ENCODE results near the gene SORL1. TPM values are rescaled to one million over a fixed set of nuclear protein-coding genes. Genes with fewer than 3 reads are reported as not detected.

Gene SORL1
- total and polyA plus RNA-seq, 3 donors from 2014 or later, result 14.7 to 30.0 (median 21.8) TPM

DNA sequence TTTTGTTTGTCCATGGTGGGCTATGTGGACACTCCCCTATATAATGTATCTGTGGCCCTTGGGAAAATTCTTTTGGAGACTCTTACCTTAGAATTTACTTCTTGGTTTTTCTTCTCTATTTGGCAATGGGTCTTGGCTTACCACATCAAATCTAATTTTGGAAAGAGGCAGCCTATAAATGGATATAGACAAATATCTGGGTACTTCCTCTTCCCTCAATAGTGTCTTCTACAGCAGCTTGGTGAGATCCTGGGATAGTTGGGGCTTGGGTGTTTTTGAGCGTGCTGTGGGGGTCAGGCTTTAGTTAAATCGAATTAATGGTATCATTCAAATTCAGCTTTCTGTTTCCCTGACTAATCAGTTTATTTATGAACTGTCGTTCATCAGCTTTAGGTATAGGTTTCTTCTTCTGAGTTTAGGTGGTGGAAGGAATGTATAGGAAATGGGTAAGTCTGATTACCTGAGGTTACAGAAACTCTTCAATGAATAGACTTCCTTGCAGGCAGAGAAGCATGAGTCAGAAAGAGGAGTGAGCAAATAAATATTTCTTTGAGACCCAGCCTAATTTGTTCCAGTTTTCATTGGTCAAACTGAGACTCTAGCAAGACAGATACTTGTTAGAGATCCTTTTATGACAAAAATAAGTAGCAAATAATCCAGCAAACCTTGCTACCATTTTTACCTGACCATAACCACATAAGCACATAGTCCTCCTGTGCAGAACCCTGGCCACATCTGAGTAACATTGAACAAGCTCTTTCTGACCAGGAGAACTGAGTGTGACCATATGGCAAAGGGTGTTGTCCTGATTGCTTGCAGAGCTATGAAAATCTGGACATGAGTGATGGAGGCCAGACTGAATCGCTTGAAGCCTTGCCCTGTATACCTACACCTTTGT lies 69.3 kb downstream of the SORL1 start:
- no peak for DNase-seq
- WGBS, 2 donors, result 90% methylated on average over 4 of the region's 4 CpGs
- Histone ChIP-seq H3K27ac (no peak overlapping the region), H3K9me3 (no peaks in the 10 kb centered on the region), H3K27me3 (no peaks in the 10 kb centered on the region), H3K4me1 (peaks cover 3% of the 10 kb centered on the region), H3K4me3 (no peak overlapping the region), H3K36me3 (ENCODE audit: low read depth, missing control alignments) (no peaks in the 10 kb centered on the region)
- intact Hi-C loops (cut with DNase I; ENCODE audit: low total_unique reads), result no loop called here
- TF ChIP-seq POLR2A (IDR thresholded peaks at IDR 0.05), result no peak
- TF ChIP-seq, protein P1, sequence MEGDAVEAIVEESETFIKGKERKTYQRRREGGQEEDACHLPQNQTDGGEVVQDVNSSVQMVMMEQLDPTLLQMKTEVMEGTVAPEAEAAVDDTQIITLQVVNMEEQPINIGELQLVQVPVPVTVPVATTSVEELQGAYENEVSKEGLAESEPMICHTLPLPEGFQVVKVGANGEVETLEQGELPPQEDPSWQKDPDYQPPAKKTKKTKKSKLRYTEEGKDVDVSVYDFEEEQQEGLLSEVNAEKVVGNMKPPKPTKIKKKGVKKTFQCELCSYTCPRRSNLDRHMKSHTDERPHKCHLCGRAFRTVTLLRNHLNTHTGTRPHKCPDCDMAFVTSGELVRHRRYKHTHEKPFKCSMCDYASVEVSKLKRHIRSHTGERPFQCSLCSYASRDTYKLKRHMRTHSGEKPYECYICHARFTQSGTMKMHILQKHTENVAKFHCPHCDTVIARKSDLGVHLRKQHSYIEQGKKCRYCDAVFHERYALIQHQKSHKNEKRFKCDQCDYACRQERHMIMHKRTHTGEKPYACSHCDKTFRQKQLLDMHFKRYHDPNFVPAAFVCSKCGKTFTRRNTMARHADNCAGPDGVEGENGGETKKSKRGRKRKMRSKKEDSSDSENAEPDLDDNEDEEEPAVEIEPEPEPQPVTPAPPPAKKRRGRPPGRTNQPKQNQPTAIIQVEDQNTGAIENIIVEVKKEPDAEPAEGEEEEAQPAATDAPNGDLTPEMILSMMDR (IDR thresholded peaks at IDR 0.05), result no peak

DNA sequence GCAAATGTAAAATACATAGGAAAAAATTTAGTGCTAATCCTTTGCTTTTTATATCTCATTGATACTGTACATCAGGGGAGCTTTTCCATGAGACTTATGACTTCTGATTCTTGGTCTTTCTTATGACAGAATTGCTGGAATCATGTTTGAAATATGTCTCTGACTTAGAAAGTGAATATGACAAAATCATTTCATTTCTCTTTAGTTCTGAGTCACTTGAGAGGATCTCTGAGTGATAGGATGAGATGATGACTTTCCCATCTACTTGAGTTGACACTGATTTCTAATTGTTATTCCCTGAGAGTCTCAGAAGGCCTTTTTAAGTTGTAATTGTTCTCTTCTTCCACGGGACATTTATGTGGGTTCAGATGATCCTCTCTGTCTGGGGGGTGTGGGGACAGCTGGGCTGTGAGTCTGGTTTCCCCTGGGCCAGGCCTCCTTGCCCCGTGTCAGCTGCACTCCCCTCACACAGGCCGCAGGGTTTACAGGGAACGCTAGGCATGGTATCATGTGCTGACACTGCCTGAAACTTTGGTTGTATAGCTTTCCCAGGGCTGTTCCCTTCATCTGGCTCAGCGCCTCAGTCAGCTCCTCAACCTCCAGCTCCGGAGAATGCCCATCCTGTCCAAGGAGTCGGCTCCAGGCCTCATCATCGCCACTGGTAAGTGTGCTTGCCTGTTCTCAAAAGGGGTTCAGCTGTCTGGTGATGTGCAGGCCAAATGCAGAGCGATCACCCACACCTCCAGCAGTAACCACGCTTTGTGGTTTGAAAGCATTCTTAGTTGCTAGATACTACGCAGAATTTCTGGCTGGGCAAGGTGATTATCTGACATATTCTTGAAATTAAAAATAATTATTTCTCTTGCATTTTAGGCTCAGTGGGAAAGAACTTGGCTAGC lies 70.2 kb downstream of the SORL1 start:
- TF ChIP-seq, protein P1 (IDR thresholded peaks at IDR 0.05), result no peak
- TF ChIP-seq POLR2A (IDR thresholded peaks at IDR 0.05), result no peak
- Histone ChIP-seq H3K4me3 (no peak overlapping the region), H3K9me3 (no peaks in the 10 kb centered on the region), H3K27me3 (no peaks in the 10 kb centered on the region), H3K4me1 (peaks cover 3% of the 10 kb centered on the region), H3K27ac (no peak overlapping the region), H3K36me3 (ENCODE audit: low read depth, missing control alignments) (no peaks in the 10 kb centered on the region)
- WGBS, 2 donors, result 88 to 90% methylated on average over 8 to 11 of the region's 11 CpGs
- intact Hi-C loops (cut with DNase I; ENCODE audit: low total_unique reads), result no loop called here
- DNase-seq, result no peak

DNA sequence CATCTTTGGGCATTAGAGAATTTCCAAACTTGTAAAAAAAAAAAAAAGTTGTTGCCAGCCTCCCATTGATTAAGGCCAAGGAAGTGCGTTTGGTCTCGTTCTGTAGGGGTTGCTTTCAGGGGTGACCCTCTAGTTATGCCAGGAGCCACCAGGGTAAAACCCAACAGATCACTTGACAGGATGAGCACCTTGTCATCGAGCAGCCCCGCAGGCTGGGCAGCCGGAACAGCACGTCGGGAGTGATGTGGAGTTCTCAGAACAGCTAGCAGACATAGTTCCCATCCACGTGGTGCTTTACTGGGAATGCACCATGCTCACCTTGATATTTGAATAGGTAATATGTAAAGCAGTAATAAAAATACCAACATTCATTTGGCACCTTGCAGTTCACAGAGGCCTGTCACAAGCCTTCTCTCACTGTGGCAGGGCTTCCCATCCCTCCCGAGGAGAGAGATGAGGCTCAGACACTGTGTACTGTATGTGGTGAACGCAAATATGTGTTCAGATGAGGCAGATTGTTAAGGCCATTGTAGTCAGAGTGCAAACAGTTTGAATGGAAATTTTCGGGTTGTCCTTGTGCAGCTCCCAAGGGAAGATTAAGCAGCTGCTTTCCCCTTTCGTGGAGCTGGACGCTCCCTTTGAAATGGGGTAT lies 71.6 kb downstream of the SORL1 start:
- no peak overlapping the region for H3K4me3 ChIP-seq
- H3K27ac ChIP-seq, result no peak overlapping the region
- H3K27me3 ChIP-seq, result no peaks in the 10 kb centered on the region
- H3K9me3 ChIP-seq, result no peaks in the 10 kb centered on the region
- H3K36me3 ChIP-seq (ENCODE audit: low read depth, missing control alignments), result no peaks in the 10 kb centered on the region
- intact Hi-C loops (cut with DNase I; ENCODE audit: low total_unique reads), result no loop called here
- WGBS, 2 donors, result 55 to 66% methylated on average over 13 of the region's 13 CpGs
- peaks cover 3% of the 10 kb centered on the region for H3K4me1 ChIP-seq
- no peak for TF ChIP-seq POLR2A (IDR thresholded peaks at IDR 0.05)
- TF ChIP-seq, protein P1 (IDR thresholded peaks at IDR 0.05), result no peak
- no peak for DNase-seq

DNA sequence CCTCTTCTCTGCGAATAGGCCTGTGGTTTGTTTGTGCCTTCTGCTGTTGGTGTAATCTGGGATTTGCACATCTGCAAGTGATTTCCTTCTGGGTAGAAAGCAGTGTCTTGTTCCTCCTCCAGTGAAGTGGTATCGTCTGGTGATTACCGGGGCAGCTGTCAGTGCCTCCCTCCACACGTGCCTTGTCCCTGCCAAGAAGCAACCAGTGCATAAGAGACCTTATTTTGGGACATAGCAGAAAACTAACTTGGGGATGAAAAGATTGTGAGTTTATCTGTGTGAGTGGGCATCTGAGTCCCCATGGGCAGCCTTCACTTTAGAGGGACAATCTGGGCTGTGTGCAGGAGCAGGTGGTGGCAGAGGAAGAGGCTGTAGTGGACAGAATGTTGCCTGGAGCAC lies 72.1 kb downstream of the SORL1 start:
- TF ChIP-seq POLR2A (IDR thresholded peaks at IDR 0.05), result no peak
- TF ChIP-seq, protein P1 (IDR thresholded peaks at IDR 0.05), result no peak
- no peak for DNase-seq
- intact Hi-C loops (cut with DNase I; ENCODE audit: low total_unique reads), result no loop called here

More for the DNA sequence above, 72.1 kb downstream of the SORL1 start:
- Histone ChIP-seq H3K27ac (no peak overlapping the region), H3K27me3 (no peaks in the 10 kb centered on the region), H3K4me1 (peaks cover 3% of the 10 kb centered on the region), H3K36me3 (ENCODE audit: low read depth, missing control alignments) (no peaks in the 10 kb centered on the region), H3K9me3 (no peaks in the 10 kb centered on the region), H3K4me3 (no peak overlapping the region)
- 35 to 44% methylated on average over 4 of the region's 4 CpGs for WGBS, 2 donors

Measured in testis (tissue), 3 donors.